ENCODE data around the gene ZBED2. TPM values are rescaled to one million over a fixed set of nuclear protein-coding genes. Genes with fewer than 3 reads are reported as not detected.

ZBED2 gene
- total RNA-seq, 1 donor from 2014 or later = 1.0 TPM

DNA sequence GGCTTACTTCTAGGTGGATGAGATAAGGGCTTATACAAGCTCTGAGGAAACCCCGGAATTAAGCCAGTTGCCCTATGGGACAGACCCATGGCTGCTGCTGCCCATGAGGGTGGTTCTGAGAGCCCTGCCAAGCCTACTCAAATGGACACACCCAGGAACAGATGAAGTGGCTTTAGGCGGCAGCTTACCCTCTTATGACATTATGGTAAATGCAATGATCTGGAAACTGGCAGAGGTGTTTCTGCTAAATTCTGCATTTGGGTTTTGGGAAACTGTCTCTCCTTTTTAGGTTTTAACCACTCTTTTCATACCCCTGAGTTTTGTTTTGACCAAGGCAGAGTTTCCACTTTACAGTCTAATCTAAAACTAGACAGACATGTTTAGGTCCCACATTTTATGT, 9.0 kb upstream of the ZBED2 start:
- Histone ChIP-seq H3K9ac (ENCODE audit: low read length) (no peak overlapping the region), H3K4me3 (ENCODE audit: insufficient read depth, low read depth, low read length) (no peak overlapping the region), H3K36me3 (ENCODE audit: insufficient read depth, low read length) (no peaks in the 10 kb centered on the region), H3K4me1 (ENCODE audit: insufficient read depth, low read length) (no peaks in the 10 kb centered on the region), H3K27ac (ENCODE audit: low read depth, low read length) (no peak overlapping the region), H4K20me1 (ENCODE audit: insufficient read depth, low read length) (no peaks in the 10 kb centered on the region), H3K9me3 (ENCODE audit: insufficient read depth, low read depth, low read length) (no peaks in the 10 kb centered on the region), H2AFZ (ENCODE audit: low read depth, low read length) (no peak overlapping the region), H3K4me2 (ENCODE audit: low read length) (no peak overlapping the region), H3K79me2 (ENCODE audit: insufficient read depth, low read length) (no peaks in the 10 kb centered on the region), H3K27me3 (ENCODE audit: insufficient read depth, low read length) (no peaks in the 10 kb centered on the region)
- H3K36me3 Mint-ChIP-seq (ENCODE audit: low read depth, unreplicated experiment) = peaks cover 2% of the 10 kb centered on the region
- no peak overlapping the region for H3K27ac Mint-ChIP-seq (ENCODE audit: unreplicated experiment)
- no peaks in the 10 kb centered on the region for H3K9me3 Mint-ChIP-seq (ENCODE audit: unreplicated experiment)
- H3K27me3 Mint-ChIP-seq (ENCODE audit: low read depth, unreplicated experiment) = peaks cover 2% of the 10 kb centered on the region
- DNase-seq (ENCODE audit: low read depth) = no peak
- H3K4me1 Mint-ChIP-seq (ENCODE audit: low read depth, unreplicated experiment) = peaks cover 4% of the 10 kb centered on the region
- TF ChIP-seq EZH2 (IDR thresholded peaks at IDR 0.05; ENCODE audit: insufficient read depth, low read length) = no peak
- TF ChIP-seq, protein P1, sequence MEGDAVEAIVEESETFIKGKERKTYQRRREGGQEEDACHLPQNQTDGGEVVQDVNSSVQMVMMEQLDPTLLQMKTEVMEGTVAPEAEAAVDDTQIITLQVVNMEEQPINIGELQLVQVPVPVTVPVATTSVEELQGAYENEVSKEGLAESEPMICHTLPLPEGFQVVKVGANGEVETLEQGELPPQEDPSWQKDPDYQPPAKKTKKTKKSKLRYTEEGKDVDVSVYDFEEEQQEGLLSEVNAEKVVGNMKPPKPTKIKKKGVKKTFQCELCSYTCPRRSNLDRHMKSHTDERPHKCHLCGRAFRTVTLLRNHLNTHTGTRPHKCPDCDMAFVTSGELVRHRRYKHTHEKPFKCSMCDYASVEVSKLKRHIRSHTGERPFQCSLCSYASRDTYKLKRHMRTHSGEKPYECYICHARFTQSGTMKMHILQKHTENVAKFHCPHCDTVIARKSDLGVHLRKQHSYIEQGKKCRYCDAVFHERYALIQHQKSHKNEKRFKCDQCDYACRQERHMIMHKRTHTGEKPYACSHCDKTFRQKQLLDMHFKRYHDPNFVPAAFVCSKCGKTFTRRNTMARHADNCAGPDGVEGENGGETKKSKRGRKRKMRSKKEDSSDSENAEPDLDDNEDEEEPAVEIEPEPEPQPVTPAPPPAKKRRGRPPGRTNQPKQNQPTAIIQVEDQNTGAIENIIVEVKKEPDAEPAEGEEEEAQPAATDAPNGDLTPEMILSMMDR (IDR thresholded peaks at IDR 0.05; ENCODE audit: insufficient read depth, low read depth, low read length) = no peak
- no peak overlapping the region for H3K4me3 Mint-ChIP-seq (ENCODE audit: unreplicated experiment)
- FAIRE-seq = no peak

DNA sequence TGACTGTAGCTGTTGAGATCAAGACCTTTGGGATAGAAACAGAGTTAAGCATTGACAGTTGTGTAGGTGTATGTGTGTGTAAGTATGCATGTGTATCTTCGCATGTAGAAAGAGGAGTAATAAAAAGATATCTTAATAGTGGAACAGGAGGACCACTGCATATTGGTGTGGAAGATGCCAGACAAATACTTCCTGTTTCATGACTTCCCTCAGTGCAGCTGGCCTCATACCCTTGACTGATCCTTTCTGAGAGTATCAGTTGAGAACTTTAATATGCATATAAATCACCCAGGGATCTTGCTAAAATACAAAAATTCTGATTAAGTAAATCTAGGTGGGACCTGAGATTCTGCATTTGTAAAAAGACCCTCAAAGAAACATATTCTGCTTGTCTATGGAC, 8.5 kb upstream of the ZBED2 start:
- no peaks in the 10 kb centered on the region for H3K9me3 ChIP-seq (ENCODE audit: insufficient read depth, low read depth, low read length)
- no peaks in the 10 kb centered on the region for H3K79me2 ChIP-seq (ENCODE audit: insufficient read depth, low read length)
- H3K27me3 ChIP-seq (ENCODE audit: insufficient read depth, low read length) = no peaks in the 10 kb centered on the region
- Mint-ChIP-seq H3K4me1 (ENCODE audit: low read depth, unreplicated experiment) (peaks cover 4% of the 10 kb centered on the region), H3K4me3 (ENCODE audit: unreplicated experiment) (no peak overlapping the region), H3K27ac (ENCODE audit: unreplicated experiment) (no peak overlapping the region), H3K9me3 (ENCODE audit: unreplicated experiment) (no peaks in the 10 kb centered on the region), H3K27me3 (ENCODE audit: low read depth, unreplicated experiment) (peaks cover 2% of the 10 kb centered on the region), H3K36me3 (ENCODE audit: low read depth, unreplicated experiment) (peaks cover 2% of the 10 kb centered on the region)
- DNase-seq (ENCODE audit: low read depth) = no peak
- no peak for FAIRE-seq
- H3K4me3 ChIP-seq (ENCODE audit: insufficient read depth, low read depth, low read length) = no peak overlapping the region
- TF ChIP-seq, protein P1 (IDR thresholded peaks at IDR 0.05; ENCODE audit: insufficient read depth, low read depth, low read length) = no peak
- TF ChIP-seq EZH2 (IDR thresholded peaks at IDR 0.05; ENCODE audit: insufficient read depth, low read length) = no peak
- H3K27ac ChIP-seq (ENCODE audit: low read depth, low read length) = no peak overlapping the region
- H3K4me1 ChIP-seq (ENCODE audit: insufficient read depth, low read length) = no peaks in the 10 kb centered on the region
- H2AFZ ChIP-seq (ENCODE audit: low read depth, low read length) = no peak overlapping the region
- no peaks in the 10 kb centered on the region for H4K20me1 ChIP-seq (ENCODE audit: insufficient read depth, low read length)
- no peak overlapping the region for H3K4me2 ChIP-seq (ENCODE audit: low read length)
- no peaks in the 10 kb centered on the region for H3K36me3 ChIP-seq (ENCODE audit: insufficient read depth, low read length)
- no peak overlapping the region for H3K9ac ChIP-seq (ENCODE audit: low read length)

GRCh38 chr3:111601810-111602209, 6.7 kb upstream of the ZBED2 start:
- Mint-ChIP-seq H3K4me1 (ENCODE audit: low read depth, unreplicated experiment) (peaks cover 4% of the 10 kb centered on the region), H3K27ac (ENCODE audit: unreplicated experiment) (no peak overlapping the region), H3K27me3 (ENCODE audit: low read depth, unreplicated experiment) (peaks cover 2% of the 10 kb centered on the region), H3K36me3 (ENCODE audit: low read depth, unreplicated experiment) (peaks cover 2% of the 10 kb centered on the region), H3K9me3 (ENCODE audit: unreplicated experiment) (no peaks in the 10 kb centered on the region), H3K4me3 (ENCODE audit: unreplicated experiment) (no peak overlapping the region)
- Histone ChIP-seq H3K36me3 (ENCODE audit: insufficient read depth, low read length) (no peaks in the 10 kb centered on the region), H3K27ac (ENCODE audit: low read depth, low read length) (no peak overlapping the region), H3K4me3 (ENCODE audit: insufficient read depth, low read depth, low read length) (no peak overlapping the region), H3K9me3 (ENCODE audit: insufficient read depth, low read depth, low read length) (no peaks in the 10 kb centered on the region), H4K20me1 (ENCODE audit: insufficient read depth, low read length) (no peaks in the 10 kb centered on the region), H3K27me3 (ENCODE audit: insufficient read depth, low read length) (no peaks in the 10 kb centered on the region), H3K4me1 (ENCODE audit: insufficient read depth, low read length) (no peaks in the 10 kb centered on the region), H3K79me2 (ENCODE audit: insufficient read depth, low read length) (no peaks in the 10 kb centered on the region), H2AFZ (ENCODE audit: low read depth, low read length) (no peak overlapping the region), H3K9ac (ENCODE audit: low read length) (no peak overlapping the region), H3K4me2 (ENCODE audit: low read length) (no peak overlapping the region)
- DNase-seq (ENCODE audit: low read depth) = no peak
- TF ChIP-seq EZH2 (IDR thresholded peaks at IDR 0.05; ENCODE audit: insufficient read depth, low read length) = no peak
- TF ChIP-seq, protein P1 (IDR thresholded peaks at IDR 0.05; ENCODE audit: insufficient read depth, low read depth, low read length) = no peak
- FAIRE-seq = no peak
